ENCODE data around the gene PRKRIP1.
"Not testable (repeated sequence)": the region's sequence is repeated elsewhere in the genome, so short reads cannot be mapped to it uniquely, and the experiment has no call there.

Gene PRKRIP1

GRCh38 chr7:102457352-102457924, 61.3 kb downstream of the PRKRIP1 start:
- no peak for DNase-seq (ENCODE audit: low read depth)

DNA sequence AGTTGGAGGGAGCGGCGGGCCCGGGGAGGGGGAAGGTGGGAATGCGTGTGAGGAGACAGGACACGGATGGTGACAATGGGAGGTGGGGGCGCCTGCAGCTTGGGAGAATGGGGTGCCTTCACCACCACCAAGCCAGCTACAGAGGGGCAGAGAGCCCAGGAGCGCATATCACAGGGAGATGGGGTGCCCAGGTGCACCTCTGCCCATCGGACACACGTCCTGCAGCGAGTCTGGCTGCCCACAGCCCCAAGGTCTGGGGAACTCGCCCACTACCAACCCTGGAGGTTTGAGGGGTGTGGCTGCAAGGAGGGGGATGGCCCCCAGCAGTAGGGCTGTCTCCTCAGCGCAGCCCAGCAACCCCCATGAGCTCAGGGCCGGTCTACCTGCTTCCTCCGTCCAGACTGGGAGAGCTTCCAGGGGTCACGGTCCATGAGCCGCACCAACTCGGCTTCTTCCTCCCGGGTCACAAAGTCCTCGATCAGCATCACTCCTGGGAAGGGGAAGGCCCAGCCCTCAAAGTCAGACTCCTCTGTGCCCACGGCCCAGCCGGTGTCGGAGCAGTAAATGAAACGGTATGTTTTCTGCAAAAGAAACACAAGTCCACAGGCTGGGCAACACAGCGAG, 63.2 kb downstream of the PRKRIP1 start:
- DNase-seq (ENCODE audit: low read depth): no peak

DNA sequence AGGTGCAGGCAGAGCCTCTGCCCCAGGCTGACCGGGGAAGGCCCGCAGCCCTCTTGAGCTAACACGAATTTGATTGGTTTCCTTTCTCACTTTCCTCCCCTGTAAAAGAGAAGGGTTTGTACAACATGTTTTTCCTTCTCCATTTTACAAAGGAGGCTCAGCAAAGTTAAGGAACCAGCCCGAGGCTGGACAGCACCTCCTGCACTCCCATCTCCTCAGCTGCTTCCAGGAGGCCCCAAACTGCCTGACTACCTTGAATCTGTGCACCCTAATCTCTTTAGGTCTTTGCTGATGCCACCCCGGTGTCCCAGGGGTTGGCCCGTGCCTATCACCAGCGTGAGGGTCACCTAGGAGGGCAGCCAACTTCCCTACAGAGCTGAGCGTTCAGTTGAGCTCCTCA, 64.3 kb downstream of the PRKRIP1 start:
- no peak for DNase-seq (ENCODE audit: low read depth)

DNA sequence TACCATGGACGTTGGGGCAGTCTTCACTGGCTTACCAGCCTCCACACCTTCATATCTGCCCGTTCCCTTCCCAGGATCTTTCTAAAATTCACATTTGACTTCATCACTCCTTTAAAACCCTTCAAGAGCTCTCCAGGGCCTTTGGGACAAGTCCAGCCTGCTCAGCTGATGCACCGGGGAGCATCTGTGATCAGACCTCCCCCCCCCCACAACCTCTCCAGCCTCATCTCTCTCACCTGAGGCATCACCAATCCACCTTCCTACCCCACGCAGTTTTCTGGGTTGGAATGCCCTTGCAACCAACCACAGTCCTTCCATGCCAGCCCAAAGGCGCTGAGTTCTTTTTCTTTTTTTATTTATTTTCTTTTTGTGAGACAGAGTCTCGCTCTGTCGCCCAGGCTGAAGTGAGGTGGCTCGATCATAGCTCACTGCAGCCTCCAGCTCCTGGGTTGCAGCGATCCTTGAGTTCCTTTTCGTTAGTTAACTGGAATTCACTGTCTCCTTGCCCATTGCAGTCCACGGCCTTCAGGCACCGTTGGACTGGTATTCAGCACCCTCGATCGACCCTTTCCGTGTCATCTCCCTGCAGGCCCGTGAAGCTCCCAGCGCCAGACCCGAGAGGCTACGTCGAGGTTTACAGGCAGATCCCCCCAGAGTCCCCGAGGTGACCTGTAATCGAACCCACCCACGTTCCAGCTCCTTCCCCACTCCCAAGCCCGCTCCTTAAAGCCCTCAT, 67.8 kb downstream of the PRKRIP1 start:
- DNase-seq (ENCODE audit: low read depth): no peak

DNA sequence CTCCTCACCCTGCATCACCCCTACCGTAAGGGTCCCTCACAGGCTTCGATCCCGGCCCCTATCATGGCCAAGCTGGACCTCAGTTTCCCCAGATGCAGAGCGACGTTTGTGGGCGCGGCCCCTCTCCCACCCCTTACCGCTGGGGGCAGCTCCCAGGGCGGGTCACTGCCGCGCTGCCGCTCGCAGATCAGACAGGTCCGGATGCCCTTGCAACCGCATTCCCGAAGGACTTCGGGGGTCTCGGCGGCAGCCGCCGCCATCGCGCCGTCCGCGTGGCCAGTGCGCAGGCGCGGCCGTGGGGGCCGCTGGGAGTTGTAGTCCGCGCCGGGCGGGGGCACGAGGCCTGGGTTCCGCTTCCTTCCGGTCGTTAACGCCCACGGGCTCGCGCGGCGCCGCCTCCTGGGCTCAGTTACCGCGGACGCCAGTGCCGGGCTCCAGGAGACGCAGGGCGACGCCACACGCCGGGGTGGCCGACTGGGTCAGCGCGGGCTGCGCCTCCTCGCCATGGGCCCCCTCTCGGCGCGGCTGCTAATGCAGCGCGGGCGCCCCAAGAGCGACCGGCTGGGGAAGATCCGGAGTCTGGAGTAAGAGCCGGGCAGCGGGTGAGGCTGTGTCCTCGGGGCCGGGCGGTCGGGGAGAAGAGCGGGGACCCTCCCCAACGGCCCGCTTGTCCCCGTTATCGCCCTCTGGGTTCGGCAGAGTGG, 68.6 kb downstream of the PRKRIP1 start, which contains the start of the genes ALKBH4 and LRWD1:
TSS of gene ALKBH4 (minus strand) at position 287 of the 704 bp plus-strand sequence. CDS start at position 260, 27 bp downstream.
TSS of gene LRWD1 (plus strand) at position 408 of the 704 bp plus-strand sequence. CDS start at position 505, 97 bp downstream.
- DNase-seq (ENCODE audit: low read depth): peak; percentile 90

- no peak for DNase-seq (ENCODE audit: low read depth)
Observed at GRCh38 chr7:102466097-102466496, 69.9 kb downstream of the PRKRIP1 start.

GRCh38 chr7:102467581-102468477, 71.7 kb downstream of the PRKRIP1 start:
- DNase-seq (ENCODE audit: low read depth): no peak

- DNase-seq (ENCODE audit: low read depth): no peak
Observed at GRCh38 chr7:102468478-102469350, 72.6 kb downstream of the PRKRIP1 start.

GRCh38 chr7:102469351-102469971, 73.3 kb downstream of the PRKRIP1 start:
- DNase-seq (ENCODE audit: low read depth): no peak

DNA sequence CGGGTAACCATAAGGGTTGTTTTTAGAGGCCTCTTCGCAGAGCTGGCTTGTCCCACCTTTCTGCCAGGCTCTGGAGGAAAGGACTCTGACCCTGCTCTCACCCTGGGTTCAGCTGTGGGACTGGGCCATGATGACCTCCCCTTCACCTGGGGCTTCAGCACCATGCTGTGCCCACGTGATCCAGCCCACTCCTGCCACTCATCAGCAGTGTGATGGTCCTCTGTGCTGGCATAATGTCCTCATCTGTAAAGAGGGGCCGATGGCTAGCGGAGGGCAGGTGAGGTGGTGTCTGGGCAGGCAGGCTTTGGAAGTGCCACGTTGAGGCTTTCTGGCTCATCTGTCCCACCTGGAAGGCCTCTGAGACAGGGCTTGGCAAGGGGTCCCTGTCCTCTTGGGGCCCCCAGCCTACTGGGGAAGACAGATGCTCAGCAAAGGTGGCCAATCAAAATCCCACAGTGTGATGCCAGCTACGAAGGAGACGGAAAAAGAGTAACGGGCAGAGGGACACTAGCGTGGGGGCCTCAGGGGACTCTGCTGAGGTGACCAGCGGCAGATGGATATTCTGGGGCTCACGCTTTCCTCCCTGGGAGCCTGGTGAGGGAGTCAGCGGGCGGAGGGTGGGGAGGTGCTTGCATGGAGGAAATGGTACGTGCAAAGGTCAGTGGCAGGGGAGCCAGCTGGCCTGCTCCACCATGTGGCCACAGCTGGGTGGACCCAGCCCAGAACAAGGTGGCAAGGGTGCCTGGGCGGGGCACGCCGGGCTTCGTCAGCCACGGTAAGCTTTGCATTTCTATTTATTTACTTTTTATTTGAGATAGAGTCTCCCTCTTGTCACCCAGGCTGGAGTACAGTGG, 74.0 kb downstream of the PRKRIP1 start:
- DNase-seq (ENCODE audit: low read depth): no peak

DNA sequence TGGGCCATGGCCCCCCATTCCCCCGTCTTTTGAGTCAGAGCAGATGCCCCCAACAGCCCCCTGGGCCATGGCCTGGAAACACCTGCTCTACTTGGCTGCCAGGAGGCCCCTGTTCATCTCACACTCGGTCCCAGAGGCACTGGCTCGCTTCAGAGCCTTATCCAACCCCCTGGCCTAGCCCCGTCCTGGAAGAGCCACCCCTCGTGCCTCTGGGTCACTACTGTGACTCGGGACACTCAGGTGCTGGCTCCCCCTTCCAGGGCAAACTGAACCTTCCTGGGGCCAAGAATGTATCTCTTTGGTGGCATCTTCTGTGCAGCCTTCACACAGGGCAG, 75.6 kb downstream of the PRKRIP1 start:
- no peak for DNase-seq (ENCODE audit: low read depth)

DNA sequence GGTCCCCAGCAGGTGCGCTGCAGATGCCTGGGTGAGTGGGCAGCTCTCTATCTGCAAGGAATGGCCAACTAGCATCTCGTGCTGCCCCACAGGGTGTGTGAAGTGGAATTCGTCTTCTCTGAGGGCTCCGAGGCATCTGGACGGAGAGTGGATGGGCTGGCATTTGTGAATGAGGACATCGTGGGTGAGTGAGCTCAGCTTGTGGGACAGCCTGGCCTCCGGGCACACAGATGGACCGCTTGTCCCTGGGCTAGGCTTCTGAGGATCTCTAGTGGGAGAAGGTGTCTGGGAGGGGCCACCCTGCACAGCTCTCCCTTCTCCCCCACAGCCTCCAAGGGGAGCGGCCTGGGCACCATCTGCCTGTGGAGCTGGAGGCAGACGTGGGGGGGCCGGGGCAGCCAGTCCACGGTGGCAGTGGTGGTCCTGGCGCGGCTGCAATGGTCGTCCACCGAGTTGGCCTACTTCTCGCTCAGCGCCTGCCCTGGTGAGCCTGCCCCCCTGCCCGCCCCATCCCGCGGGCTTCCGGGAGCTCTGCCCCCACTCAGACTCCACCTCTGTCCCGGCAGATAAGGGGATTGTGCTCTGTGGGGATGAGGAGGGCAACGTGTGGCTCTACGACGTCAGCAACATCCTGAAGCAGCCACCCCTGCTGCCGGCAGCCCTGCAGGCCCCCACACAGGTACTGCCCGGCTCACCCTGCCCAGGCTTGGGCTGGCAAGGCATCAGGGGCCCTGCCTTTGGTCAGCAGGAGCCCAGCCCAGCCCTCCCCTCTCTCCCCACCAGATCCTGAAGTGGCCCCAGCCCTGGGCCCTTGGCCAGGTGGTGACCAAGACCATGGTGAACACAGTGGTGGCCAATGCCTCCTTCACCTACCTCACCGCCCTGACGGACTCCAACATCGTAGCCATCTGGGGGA, 76.2 kb downstream of the PRKRIP1 start:
- no peak for DNase-seq (ENCODE audit: low read depth)

DNA sequence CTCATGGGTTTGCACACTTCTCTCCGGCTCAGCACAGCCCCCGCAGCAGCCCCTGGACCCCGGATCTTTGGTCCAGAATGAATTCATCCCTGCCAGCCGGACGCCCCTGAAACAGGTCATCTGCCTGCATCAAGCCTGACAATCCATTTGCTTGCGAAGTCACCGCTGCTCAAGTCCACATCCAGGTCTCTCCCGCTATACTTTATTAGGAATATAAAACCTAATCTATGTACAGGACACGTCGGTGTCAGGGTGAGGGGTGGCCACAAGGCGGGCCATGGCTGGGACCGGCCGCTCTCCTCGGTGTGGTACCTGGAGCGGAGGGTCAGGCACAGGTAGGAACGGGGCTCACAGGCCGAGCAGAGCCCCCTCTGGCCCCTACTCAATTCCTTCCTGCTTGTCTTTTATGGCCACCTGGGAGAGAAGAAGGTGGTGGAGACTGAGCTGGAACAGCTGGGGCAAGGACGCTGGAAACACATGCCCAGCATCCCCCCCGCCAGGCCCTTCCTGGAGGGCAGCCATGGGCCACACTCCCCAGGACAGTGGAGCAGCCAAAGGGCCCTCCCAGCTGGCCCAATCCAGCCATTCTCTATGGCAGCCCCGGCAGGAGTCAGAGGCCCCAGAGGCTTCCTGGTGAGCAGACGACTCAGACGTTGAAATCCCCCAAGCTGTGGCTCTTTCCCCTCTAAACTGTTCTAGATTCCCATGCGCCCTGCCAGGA, 77.3 kb downstream of the PRKRIP1 start:
- no peak for DNase-seq (ENCODE audit: low read depth)

DNA sequence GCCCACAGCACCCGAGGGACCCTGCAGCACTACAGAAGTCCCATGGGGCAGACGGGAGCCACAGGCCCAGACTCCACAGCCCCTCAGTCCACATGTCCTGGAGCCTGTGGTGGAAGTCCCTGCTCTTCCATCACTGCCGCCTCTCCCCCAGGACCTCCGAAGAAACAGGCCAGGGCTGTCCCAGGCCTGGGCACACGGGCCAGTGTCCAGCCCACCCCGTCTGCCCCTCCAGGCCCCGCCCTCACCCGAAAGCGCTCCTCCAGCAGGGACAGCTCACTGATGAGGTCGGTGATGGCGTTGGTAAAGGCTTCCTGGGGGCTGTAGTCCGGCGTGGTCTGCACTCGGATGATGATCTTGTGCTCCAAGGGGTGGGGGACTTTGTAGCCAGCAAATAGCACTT, 78.0 kb downstream of the PRKRIP1 start:
- DNase-seq (ENCODE audit: low read depth): not testable (repeated sequence)

GRCh38 chr7:102474736-102475435, 78.7 kb downstream of the PRKRIP1 start:
- not testable (repeated sequence) for DNase-seq (ENCODE audit: low read depth)

Data from stimulated activated CD8-positive, alpha-beta memory T cell treated with anti-CD3 and anti-CD28 coated beads, Interleukin-7, amount 100 ng/mL, for 24 hours (primary cell).